ENCODE measurements around the gene TERT. TPM values are rescaled to one million over a fixed set of nuclear protein-coding genes. Genes with fewer than 3 reads are reported as not detected.
A peak's percentile ranks its signal among the peaks of the same experiment; 100 is the strongest.

Gene TERT
- polyA plus RNA-seq, 2 of the 4 experiments (the other 2 are of a cell fraction), result 1.1 to 4.0 TPM

DNA sequence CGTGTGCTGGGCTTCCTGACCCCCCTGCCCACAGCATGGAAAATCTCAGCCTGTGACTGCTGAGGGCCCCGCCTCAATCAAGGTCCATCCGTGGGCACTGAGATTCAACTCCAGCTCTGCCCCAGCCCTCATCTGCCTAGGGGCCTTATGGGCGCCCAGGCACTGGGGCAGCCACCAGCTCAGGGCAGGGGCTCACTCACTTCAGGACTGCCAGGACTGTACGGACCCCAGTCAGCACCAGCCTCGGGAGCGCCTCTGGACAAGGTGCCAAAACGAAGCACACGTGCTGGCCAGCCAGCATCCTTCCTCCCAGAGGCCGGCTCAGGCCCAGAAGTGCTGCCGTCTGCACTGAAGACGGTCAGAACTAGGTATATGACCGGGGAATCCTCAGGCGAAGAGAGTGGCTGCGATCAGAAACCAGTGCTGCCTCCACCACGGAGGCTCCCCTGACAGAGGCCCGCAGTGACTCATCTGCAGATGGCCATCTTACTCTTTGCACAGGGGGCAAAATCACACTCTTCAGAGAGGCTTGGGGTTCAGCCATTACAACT is 30.4 kb upstream of the TERT start:
- no peak for DNase-seq (ENCODE audit: low read depth in 1 of 2, low spot score in 1 of 2)
- no peak overlapping the region for H3K4me3 ChIP-seq
- no peak overlapping the region for H3K4me2 ChIP-seq
- peaks cover 28% of the 10 kb centered on the region; the same call in 2 of the 3 replicates for H3K4me1 ChIP-seq
- no peak for FAIRE-seq
- WGBS (ENCODE audit: missing lambda C conversion rate), result 90% methylated on average over 14 of the region's 17 CpGs
- TF ChIP-seq, protein P1, sequence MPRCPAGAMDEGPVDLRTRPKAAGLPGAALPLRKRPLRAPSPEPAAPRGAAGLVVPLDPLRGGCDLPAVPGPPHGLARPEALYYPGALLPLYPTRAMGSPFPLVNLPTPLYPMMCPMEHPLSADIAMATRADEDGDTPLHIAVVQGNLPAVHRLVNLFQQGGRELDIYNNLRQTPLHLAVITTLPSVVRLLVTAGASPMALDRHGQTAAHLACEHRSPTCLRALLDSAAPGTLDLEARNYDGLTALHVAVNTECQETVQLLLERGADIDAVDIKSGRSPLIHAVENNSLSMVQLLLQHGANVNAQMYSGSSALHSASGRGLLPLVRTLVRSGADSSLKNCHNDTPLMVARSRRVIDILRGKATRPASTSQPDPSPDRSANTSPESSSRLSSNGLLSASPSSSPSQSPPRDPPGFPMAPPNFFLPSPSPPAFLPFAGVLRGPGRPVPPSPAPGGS (IDR thresholded peaks at IDR 0.05), result no peak
- no peak for TF ChIP-seq ZNF302 (CRISPR knock-in tag; IDR thresholded peaks at IDR 0.05)
- no peak for TF ChIP-seq MAZ (IDR thresholded peaks at IDR 0.05; ENCODE audit: borderline replicate concordance, low read depth, low read length)
- no peak for TF ChIP-seq JUN (IDR thresholded peaks at IDR 0.05)
- no peak for TF ChIP-seq ZFP36 (IDR thresholded peaks at IDR 0.05; ENCODE audit: borderline replicate concordance, partially characterized antibody)
- TF ChIP-seq EP300 (IDR thresholded peaks at IDR 0.05), result no peak
- TF ChIP-seq POLR2AphosphoS2 (conservative IDR thresholded peaks at IDR 0.05; ENCODE audit: low read length), result no peak
- no peak for TF ChIP-seq TFCP2L1 (CRISPR knock-in tag; IDR thresholded peaks at IDR 0.05)
- TF ChIP-seq SMC3 (IDR thresholded peaks at IDR 0.05), result no peak
- TF ChIP-seq, protein P2, sequence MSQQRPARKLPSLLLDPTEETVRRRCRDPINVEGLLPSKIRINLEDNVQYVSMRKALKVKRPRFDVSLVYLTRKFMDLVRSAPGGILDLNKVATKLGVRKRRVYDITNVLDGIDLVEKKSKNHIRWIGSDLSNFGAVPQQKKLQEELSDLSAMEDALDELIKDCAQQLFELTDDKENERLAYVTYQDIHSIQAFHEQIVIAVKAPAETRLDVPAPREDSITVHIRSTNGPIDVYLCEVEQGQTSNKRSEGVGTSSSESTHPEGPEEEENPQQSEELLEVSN (IDR thresholded peaks at IDR 0.05; ENCODE audit: borderline replicate concordance, low read depth), result no peak
- TF ChIP-seq, protein P3, sequence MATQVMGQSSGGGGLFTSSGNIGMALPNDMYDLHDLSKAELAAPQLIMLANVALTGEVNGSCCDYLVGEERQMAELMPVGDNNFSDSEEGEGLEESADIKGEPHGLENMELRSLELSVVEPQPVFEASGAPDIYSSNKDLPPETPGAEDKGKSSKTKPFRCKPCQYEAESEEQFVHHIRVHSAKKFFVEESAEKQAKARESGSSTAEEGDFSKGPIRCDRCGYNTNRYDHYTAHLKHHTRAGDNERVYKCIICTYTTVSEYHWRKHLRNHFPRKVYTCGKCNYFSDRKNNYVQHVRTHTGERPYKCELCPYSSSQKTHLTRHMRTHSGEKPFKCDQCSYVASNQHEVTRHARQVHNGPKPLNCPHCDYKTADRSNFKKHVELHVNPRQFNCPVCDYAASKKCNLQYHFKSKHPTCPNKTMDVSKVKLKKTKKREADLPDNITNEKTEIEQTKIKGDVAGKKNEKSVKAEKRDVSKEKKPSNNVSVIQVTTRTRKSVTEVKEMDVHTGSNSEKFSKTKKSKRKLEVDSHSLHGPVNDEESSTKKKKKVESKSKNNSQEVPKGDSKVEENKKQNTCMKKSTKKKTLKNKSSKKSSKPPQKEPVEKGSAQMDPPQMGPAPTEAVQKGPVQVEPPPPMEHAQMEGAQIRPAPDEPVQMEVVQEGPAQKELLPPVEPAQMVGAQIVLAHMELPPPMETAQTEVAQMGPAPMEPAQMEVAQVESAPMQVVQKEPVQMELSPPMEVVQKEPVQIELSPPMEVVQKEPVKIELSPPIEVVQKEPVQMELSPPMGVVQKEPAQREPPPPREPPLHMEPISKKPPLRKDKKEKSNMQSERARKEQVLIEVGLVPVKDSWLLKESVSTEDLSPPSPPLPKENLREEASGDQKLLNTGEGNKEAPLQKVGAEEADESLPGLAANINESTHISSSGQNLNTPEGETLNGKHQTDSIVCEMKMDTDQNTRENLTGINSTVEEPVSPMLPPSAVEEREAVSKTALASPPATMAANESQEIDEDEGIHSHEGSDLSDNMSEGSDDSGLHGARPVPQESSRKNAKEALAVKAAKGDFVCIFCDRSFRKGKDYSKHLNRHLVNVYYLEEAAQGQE (IDR thresholded peaks at IDR 0.05), result no peak
- TF ChIP-seq CBX8 (IDR thresholded peaks at IDR 0.05), result no peak
- no peak for TF ChIP-seq HEYL (CRISPR knock-in tag; IDR thresholded peaks at IDR 0.05)
- TF ChIP-seq FOSL2 (IDR thresholded peaks at IDR 0.05), result no peak
- TF ChIP-seq FOSL2 (CRISPR knock-in tag; IDR thresholded peaks at IDR 0.05), result no peak
- no peak for TF ChIP-seq HDAC2 (IDR thresholded peaks at IDR 0.05)
- TF ChIP-seq, protein P4, sequence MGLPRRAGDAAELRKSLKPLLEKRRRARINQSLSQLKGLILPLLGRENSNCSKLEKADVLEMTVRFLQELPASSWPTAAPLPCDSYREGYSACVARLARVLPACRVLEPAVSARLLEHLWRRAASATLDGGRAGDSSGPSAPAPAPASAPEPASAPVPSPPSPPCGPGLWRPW (IDR thresholded peaks at IDR 0.05), result no peak
- TF ChIP-seq EHMT2 (IDR thresholded peaks at IDR 0.05; ENCODE audit: low read depth), result no peak
- no peak for TF ChIP-seq HOXA7 (CRISPR knock-in tag; IDR thresholded peaks at IDR 0.05)
- ChIA-PET CTCF (interaction anchor here (1.4 kb wide), 1 partner anchor 151 kb away, joined by 4 read pairs; no protein-coding TSS in a partner anchor), POLR2A (no interaction called here)
- ATAC-seq, result 0 out of 6 replicates have a peak, but pooled peaks of 1 of the 2 experiments have one; percentile 22
- peaks cover 25% of the 10 kb centered on the region for H3K9me3 ChIP-seq
- H3K27ac ChIP-seq, result peak overlapping the region; percentile 81 to 91; a peak in 4 of 6 replicates

DNA sequence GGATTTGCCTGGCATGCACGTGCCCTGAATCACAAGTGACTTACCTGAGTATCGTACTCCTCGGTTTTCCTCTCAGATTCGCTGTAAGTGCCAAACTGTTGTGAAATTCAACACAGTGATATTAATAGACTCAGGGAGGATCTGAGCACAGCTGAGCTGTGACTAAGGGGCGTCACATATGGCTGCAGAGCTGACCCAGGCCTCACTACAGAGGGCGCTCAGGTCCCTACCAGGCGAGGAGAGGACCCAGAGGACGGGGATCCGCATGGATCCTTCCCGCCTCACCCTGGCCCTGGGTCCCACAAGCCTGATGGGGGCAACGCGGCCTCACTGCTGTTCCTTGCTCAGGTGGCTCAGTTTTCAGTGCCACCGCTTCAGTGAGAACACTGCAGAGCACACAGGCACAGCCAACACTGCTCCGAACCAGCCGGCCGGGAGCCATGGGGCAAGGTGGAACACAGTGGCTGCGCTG is 29.9 kb upstream of the TERT start:
- ATAC-seq (peak; percentile 25 to 37; a peak in 4 of 6 replicates), DNase-seq (ENCODE audit: low read depth in 1 of 2, low spot score in 1 of 2) (no peak), FAIRE-seq (no peak)
- H3K4me3 ChIP-seq, result no peak overlapping the region
- H3K27ac ChIP-seq, result peak overlapping the region; percentile 81 to 91; a peak in 4 of 6 replicates
- ChIA-PET POLR2A (no interaction called here), CTCF (no interaction called here)
- 88% methylated on average over 12 of the region's 17 CpGs for WGBS (ENCODE audit: missing lambda C conversion rate)
- peaks cover 21% of the 10 kb centered on the region for H3K9me3 ChIP-seq
- H3K4me1 ChIP-seq, result peaks cover 28% of the 10 kb centered on the region; the same call in 2 of the 3 replicates
- TF ChIP-seq, protein P1 (IDR thresholded peaks at IDR 0.05), result no peak
- TF ChIP-seq RARB (CRISPR knock-in tag; IDR thresholded peaks at IDR 0.05) (no peak), HOXA7 (CRISPR knock-in tag; IDR thresholded peaks at IDR 0.05) (no peak), PHF8 (IDR thresholded peaks at IDR 0.05; ENCODE audit: borderline replicate concordance, low read depth) (no peak), EHMT2 (IDR thresholded peaks at IDR 0.05; ENCODE audit: low read depth) (no peak), EP300 (IDR thresholded peaks at IDR 0.05) (no peak), ZSCAN20 (CRISPR knock-in tag; IDR thresholded peaks at IDR 0.05) (no peak), HOXB5 (CRISPR knock-in tag; IDR thresholded peaks at IDR 0.05) (no peak)
- TF ChIP-seq, protein P5, sequence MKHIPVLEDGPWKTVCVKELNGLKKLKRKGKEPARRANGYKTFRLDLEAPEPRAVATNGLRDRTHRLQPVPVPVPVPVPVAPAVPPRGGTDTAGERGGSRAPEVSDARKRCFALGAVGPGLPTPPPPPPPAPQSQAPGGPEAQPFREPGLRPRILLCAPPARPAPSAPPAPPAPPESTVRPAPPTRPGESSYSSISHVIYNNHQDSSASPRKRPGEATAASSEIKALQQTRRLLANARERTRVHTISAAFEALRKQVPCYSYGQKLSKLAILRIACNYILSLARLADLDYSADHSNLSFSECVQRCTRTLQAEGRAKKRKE (CRISPR knock-in tag; IDR thresholded peaks at IDR 0.05; ENCODE audit: low read depth), result no peak
- no peak overlapping the region for H3K4me2 ChIP-seq
